K562 (cell line): ENCODE measurements around the gene C5AR2. TPM values are rescaled to one million over a fixed set of nuclear protein-coding genes. Genes with fewer than 3 reads are reported as not detected.

Source experiments
- ATAC-seq: fragments of 200-7000 bp; cut with Tn5 transposase; 3 replicates; pipeline ENCODE4 v1.9.1; 2020; ENCODE audit warnings: moderate library complexity
- BruUV-seq: library from RNA; stranded (reverse); fragments of 400-500 nt; replicated peaks from 2 replicates; lab custom pipeline; 2021; lab: Mats Ljungman, UMichigan
- CTCF ChIA-PET: fragments of 300-600 bp; formaldehyde crosslinking; extraction: SDS; loops from one replicate; lab custom pipeline; 2021; ENCODE audit warnings: low intra/inter-chr PET ratio; lab: Yijun Ruan, JAX
- POLR2A ChIA-PET: fragments of 300-600, 350-650 bp; sonication (Branson Sonifier 250); formaldehyde crosslinking; extraction: SDS; loops from one replicate; lab custom pipeline; 2021; ENCODE audit warnings: antibody characterized with exemption, inconsistent platforms; lab: Yijun Ruan, JAX
- DNase-seq, 4 experiments: peaks; one replicate each; pipeline versions ENCODE4 v3.0.0 to v3.0.0-alpha.2; 2011 to 2018; ENCODE audit warnings: low spot score in 3 of 4, mixed read lengths in 3 of 4; ENCODE audit errors: extremely low read depth in 1 of 4
- FAIRE-seq: peaks from 2 replicates; lab custom pipeline; 2011; peaks lifted over from hg19 to GRCh38; lab: Jason Lieb, UNC
- H2AFZ ChIP-seq: 2 replicates; pipeline ENCODE4 v1.6.0; 2011; ENCODE audit warnings: low read depth, low read length, control low read depth, inconsistent platforms
- H3K27ac ChIP-seq: fragments of 200-600 bp; 3 replicates; pipeline ENCODE4 v1.8.0; 2011; ENCODE audit warnings: low read depth, mild to moderate bottlenecking, control low read depth, inconsistent platforms, low read length, moderate library complexity, mixed read lengths; ENCODE audit errors: extremely low read depth
- H3K27me3 ChIP-seq, 2 experiments: fragments of 300-600 bp in 1 of 2; 2 replicates in 1 of 2; 3 replicates in 1 of 2; pipeline versions ENCODE4 v1.6.0 to v1.8.0; 2011; ENCODE audit warnings: inconsistent platforms in 2 of 2, low read length in 2 of 2, mild to moderate bottlenecking in 1 of 2, mixed read lengths in 1 of 2, moderate library complexity in 1 of 2; ENCODE audit not compliant: control insufficient read depth in 2 of 2, insufficient read depth in 2 of 2
- H3K36me3 ChIP-seq: fragments of 300-600 bp; 3 replicates; pipeline ENCODE4 v1.8.0; 2011; ENCODE audit warnings: mild to moderate bottlenecking, low read length, inconsistent platforms; ENCODE audit not compliant: control insufficient read depth, insufficient read depth
- H3K4me1 ChIP-seq, 2 experiments: fragments of 200-600 bp in 1 of 2; replicated peaks in 1 of 2; 2 replicates in 1 of 2; 3 replicates in 1 of 2; pipeline versions ENCODE4 v1.5.1 to v1.8.0; 2011; ENCODE audit warnings: inconsistent platforms in 2 of 2, low read length in 2 of 2, mild to moderate bottlenecking in 1 of 2, mixed read lengths in 1 of 2, moderate library complexity in 1 of 2; ENCODE audit not compliant: control insufficient read depth in 2 of 2, insufficient read depth in 2 of 2
- H3K4me2 ChIP-seq: 2 replicates; pipeline ENCODE4 v1.6.1; 2011; ENCODE audit warnings: low read length, control low read depth, inconsistent platforms, mixed read lengths; ENCODE audit not compliant: insufficient read depth
- H3K4me3 ChIP-seq: fragments of 200-600 bp; sonication (generic), shearing (Covaris generic); 2 replicates; pipeline ENCODE4 v1.5.1; 2016; ENCODE audit warnings: control low read depth, inconsistent platforms
- H3K79me2 ChIP-seq: fragments of 200-600 bp; 3 replicates; pipeline ENCODE4 v1.8.0; 2011; ENCODE audit warnings: low read length, inconsistent platforms; ENCODE audit not compliant: control insufficient read depth, insufficient read depth
- H3K9ac ChIP-seq, 2 experiments: 2 replicates each; pipeline versions ENCODE4 v1.6.0 to v1.6.1; 2011; ENCODE audit warnings: low read depth in 2 of 2, low read length in 2 of 2, control low read depth in 1 of 2, inconsistent platforms in 1 of 2, mild to moderate bottlenecking in 1 of 2, mixed read lengths in 1 of 2; ENCODE audit not compliant: insufficient read depth in 1 of 2
- H3K9me1 ChIP-seq: one replicate; pipeline ENCODE4 v1.6.0; 2011; ENCODE audit warnings: inconsistent platforms, mild to moderate bottlenecking, low read length, moderate library complexity; ENCODE audit not compliant: control insufficient read depth, insufficient read depth
- H3K9me3 ChIP-seq: replicated peaks from 2 replicates; pipeline ENCODE4 v1.5.1; 2011; ENCODE audit warnings: low read depth, low read length, inconsistent platforms; ENCODE audit not compliant: control insufficient read depth, insufficient read depth
- H4K20me1 ChIP-seq: replicated peaks from 2 replicates; pipeline ENCODE4 v1.6.1; 2011; ENCODE audit warnings: low read length, inconsistent platforms, mixed read lengths; ENCODE audit not compliant: control insufficient read depth, insufficient read depth
- CAMTA2 ChIP-seq: fragments of 250-450 bp; sonication (Bioruptor Pico); conservative IDR thresholded peaks from 2 replicates; pipeline ENCODE4 v1.5.1; 2022
- DNMT1 ChIP-seq: fragments of 450-650 bp; IDR thresholded peaks from 2 replicates; pipeline ENCODE4 v1.6.1; 2016; ENCODE audit warnings: antibody characterized with exemption, mild to moderate bottlenecking
- HDAC2 ChIP-seq: fragments of 450-650 bp; IDR thresholded peaks from 2 replicates; pipeline ENCODE4 v1.6.1; 2016; ENCODE audit warnings: mild to moderate bottlenecking
- MYC ChIP-seq, 2 experiments: fragments of 250-450 bp in 1 of 2; sonication (Bioruptor Pico) in 1 of 2; IDR thresholded peaks; 2 replicates each; pipeline versions ENCODE4 v1.5.1 to v1.6.1; 2012 to 2021; ENCODE audit warnings: low read depth in 2 of 2, borderline replicate concordance in 1 of 2, improper control_type of control experiment in 1 of 2, low read length in 1 of 2, mild to moderate bottlenecking in 1 of 2, moderate library complexity in 1 of 2
- NR0B1 ChIP-seq: fragments of 450-650 bp; IDR thresholded peaks from one replicate; pipeline ENCODE4 v1.6.1; 2018; ENCODE audit warnings: mild to moderate bottlenecking, moderate library complexity; ENCODE audit not compliant: partially characterized antibody
- SMARCA4 ChIP-seq: fragments of 450-650 bp; IDR thresholded peaks from 2 replicates; pipeline ENCODE4 v1.6.1; 2016
- SMARCC2 ChIP-seq: fragments of 450-650 bp; IDR thresholded peaks from 2 replicates; pipeline ENCODE4 v1.6.1; 2017; ENCODE audit warnings: antibody characterized with exemption, moderate library complexity, mild to moderate bottlenecking, low read depth
- ZEB2 ChIP-seq: fragments of 450-650 bp; IDR thresholded peaks from 2 replicates; pipeline ENCODE4 v1.6.1; 2016
- WGBS: fragments of 100-300 bp; shearing (Covaris generic); methylation state at CpG from one replicate; pipeline ENCODE4 v1.1.6; 2016; ENCODE audit warnings: low coverage, mixed read lengths; ENCODE audit not compliant: insufficient coverage; ENCODE audit errors: missing lambda C conversion rate; 5-methylcytosine and 5-hydroxymethylcytosine counted together
- in situ Hi-C: fragments of 300-500 bp; cut with MboI; formaldehyde crosslinking; loops from 4 replicates; pipeline ENCODE4 v1.15.0; 2018; ENCODE audit warnings: inconsistent platforms, mixed read lengths
- intact Hi-C: fragments of 100-400 bp; cut with micrococcal nuclease; formaldehyde crosslinking; loops from 2 replicates; pipeline ENCODE4 v1.14.2; 2022
- polyA plus RNA-seq, 8 experiments: library from polyadenylated mRNA; depleted of rRNA in 4 of 8; stranded (reverse) in 5 of 8; unstranded in 3 of 8; fragments of >200 nt; fragmentation: Nextera tagmentation in 2 of 8; fragmentation: Illumina TruSeq in 1 of 8; extraction: Ambion mirVana in 2 of 8; extraction: Trizol in 1 of 8; gene quantifications; 2 replicates each; pipeline versions ENCODE4 v1.2.1 to v1.2.3, GENCODE V29; 2011 to 2014; ENCODE audit warnings: inconsistent platforms in 1 of 8, missing spikeins in 1 of 8
- total RNA-seq, 7 experiments: library from RNA; depleted of rRNA in 6 of 7; stranded (reverse); fragments of >200 nt in 6 of 7; fragmentation: Illumina TruSeq in 2 of 7; extraction: Trizol in 2 of 7; gene quantifications; 2 replicates each; pipeline versions ENCODE4 v1.2.1 to v1.2.3, GENCODE V29; 2011 to 2021; ENCODE audit warnings: low replicate concordance in 1 of 7
- TF ChIP-seq, protein P1 (sequence below): sonication (generic); formaldehyde crosslinking; IDR thresholded peaks from 2 replicates; pipeline ENCODE4 v1.8.1; 2023; ENCODE audit warnings: mild to moderate bottlenecking, missing genetic modification reagents

Gene C5AR2
- total and polyA plus RNA-seq, 9 of the 15 experiments (the other 6 are each of a cell fraction or from before 2014, with no cell fraction given) = 0.01 to 1.1 (median 0.13) TPM

- 0 out of 2 replicates have a peak, but pooled peaks have one; percentile 13 for TF ChIP-seq HDAC2
Measured at GRCh38 chr19:47316513-47316912, 15.5 kb upstream of the C5AR2 start (continued).

GRCh38 chr19:47319923-47320871 is 11.8 kb upstream of the C5AR2 start:
- no peak for FAIRE-seq
- H3K4me3 ChIP-seq = no peak overlapping the region
- intact Hi-C loops (no loop called here), in situ Hi-C loops (no loop called here)
- H3K27ac ChIP-seq = no peak overlapping the region
- H3K9me1 ChIP-seq = no peaks in the 10 kb centered on the region
- WGBS = 78% methylated on average over 36 of the region's 46 CpGs
- no peak overlapping the region for H2AFZ ChIP-seq
- H3K79me2 ChIP-seq = no peaks in the 10 kb centered on the region
- H3K4me1 ChIP-seq = peaks cover 8 to 22% of the 10 kb centered on the region in 2 experiments; a peak in 4 of 5 replicates
- no peak overlapping the region for H3K4me2 ChIP-seq
- H3K36me3 ChIP-seq = no peaks in the 10 kb centered on the region
- no peak for ATAC-seq
- BruUV-seq = no TSS peak
- H3K9me3 ChIP-seq = no peaks in the 10 kb centered on the region
- no peak for TF ChIP-seq MYC (IDR thresholded peaks at IDR 0.05; ENCODE audit: low read depth, low read length)
- no peak for TF ChIP-seq MYC (CRISPR knock-in tag; IDR thresholded peaks at IDR 0.05; ENCODE audit: borderline replicate concordance, low read depth)
- TF ChIP-seq SMARCA4 = no peak
- TF ChIP-seq, protein P1, sequence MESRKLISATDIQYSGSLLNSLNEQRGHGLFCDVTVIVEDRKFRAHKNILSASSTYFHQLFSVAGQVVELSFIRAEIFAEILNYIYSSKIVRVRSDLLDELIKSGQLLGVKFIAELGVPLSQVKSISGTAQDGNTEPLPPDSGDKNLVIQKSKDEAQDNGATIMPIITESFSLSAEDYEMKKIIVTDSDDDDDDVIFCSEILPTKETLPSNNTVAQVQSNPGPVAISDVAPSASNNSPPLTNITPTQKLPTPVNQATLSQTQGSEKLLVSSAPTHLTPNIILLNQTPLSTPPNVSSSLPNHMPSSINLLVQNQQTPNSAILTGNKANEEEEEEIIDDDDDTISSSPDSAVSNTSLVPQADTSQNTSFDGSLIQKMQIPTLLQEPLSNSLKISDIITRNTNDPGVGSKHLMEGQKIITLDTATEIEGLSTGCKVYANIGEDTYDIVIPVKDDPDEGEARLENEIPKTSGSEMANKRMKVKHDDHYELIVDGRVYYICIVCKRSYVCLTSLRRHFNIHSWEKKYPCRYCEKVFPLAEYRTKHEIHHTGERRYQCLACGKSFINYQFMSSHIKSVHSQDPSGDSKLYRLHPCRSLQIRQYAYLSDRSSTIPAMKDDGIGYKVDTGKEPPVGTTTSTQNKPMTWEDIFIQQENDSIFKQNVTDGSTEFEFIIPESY (CRISPR knock-in tag) = 0 out of 2 replicates have a peak, but pooled peaks have one; percentile 25
- no peak for TF ChIP-seq CAMTA2
- no peak for TF ChIP-seq ZEB2
- TF ChIP-seq NR0B1 = no peak
- no peak for TF ChIP-seq SMARCC2
- no peak for TF ChIP-seq DNMT1
- TF ChIP-seq, all 486 proteins: peak for 1
- DNase-seq = no peak
- Histone ChIP-seq H4K20me1 (no peaks in the 10 kb centered on the region), H3K9ac (no peak overlapping the region; a peak in 1 of 4 replicates), H3K27me3 (no peaks in the 10 kb centered on the region; a peak in 1 of 5 replicates)
- ChIA-PET POLR2A (no interaction called here), CTCF (no interaction called here)
